Measurements from ENCODE around the gene QRICH1.

Gene QRICH1

GRCh38 chr3:49124203-49124602 is 30.3 kb upstream of the QRICH1 start:
- Histone ChIP-seq H3K4me3 (ENCODE audit: low read depth, low read length) (no peak overlapping the region), H3K9me3 (ENCODE audit: severe bottlenecking) (no peaks in the 10 kb centered on the region), H3K27ac (no peak overlapping the region), H3K27me3 (ENCODE audit: insufficient read depth, low read depth, severe bottlenecking) (no peaks in the 10 kb centered on the region), H3K36me3 (peaks cover 17% of the 10 kb centered on the region)
- no peak for TF ChIP-seq CTCF (IDR thresholded peaks at IDR 0.05; ENCODE audit: low read depth, low read length)
- DNase-seq = no peak

GRCh38 chr3:49123687-49124086 is 29.8 kb upstream of the QRICH1 start:
- Histone ChIP-seq H3K27ac (no peak overlapping the region), H3K36me3 (peaks cover 22% of the 10 kb centered on the region)
- TF ChIP-seq CTCF (IDR thresholded peaks at IDR 0.05; ENCODE audit: low read depth, low read length) = no peak

GRCh38 chr3:49122886-49123545 is 29.1 kb upstream of the QRICH1 start:
- Histone ChIP-seq H3K4me3 (ENCODE audit: low read depth, low read length) (no peak overlapping the region), H3K27ac (no peak overlapping the region), H3K27me3 (ENCODE audit: insufficient read depth, low read depth, severe bottlenecking) (no peaks in the 10 kb centered on the region), H3K36me3 (peaks cover 28% of the 10 kb centered on the region), H3K9me3 (ENCODE audit: severe bottlenecking) (no peaks in the 10 kb centered on the region)
- no peak for TF ChIP-seq CTCF (IDR thresholded peaks at IDR 0.05; ENCODE audit: low read depth, low read length)
- no peak for DNase-seq

More at GRCh38 chr3:49123687-49124086, 29.8 kb upstream of the QRICH1 start:
- H3K27me3 ChIP-seq (ENCODE audit: insufficient read depth, low read depth, severe bottlenecking) = no peaks in the 10 kb centered on the region
- no peaks in the 10 kb centered on the region for H3K9me3 ChIP-seq (ENCODE audit: severe bottlenecking)
- DNase-seq = no peak
- no peak overlapping the region for H3K4me3 ChIP-seq (ENCODE audit: low read depth, low read length)

GRCh38 chr3:49122451-49122850 is 28.6 kb upstream of the QRICH1 start:
- Histone ChIP-seq H3K36me3 (peaks cover 34% of the 10 kb centered on the region), H3K27me3 (ENCODE audit: insufficient read depth, low read depth, severe bottlenecking) (no peaks in the 10 kb centered on the region), H3K4me3 (ENCODE audit: low read depth, low read length) (no peak overlapping the region), H3K27ac (no peak overlapping the region), H3K9me3 (ENCODE audit: severe bottlenecking) (no peaks in the 10 kb centered on the region)
- DNase-seq = no peak
- no peak for TF ChIP-seq CTCF (IDR thresholded peaks at IDR 0.05; ENCODE audit: low read depth, low read length)

- TF ChIP-seq CTCF (IDR thresholded peaks at IDR 0.05; ENCODE audit: low read depth, low read length) = no peak
- H3K27ac ChIP-seq = no peak overlapping the region
- H3K36me3 ChIP-seq = peaks cover 38% of the 10 kb centered on the region
- no peak for DNase-seq
- H3K4me3 ChIP-seq (ENCODE audit: low read depth, low read length) = no peak overlapping the region
- H3K27me3 ChIP-seq (ENCODE audit: insufficient read depth, low read depth, severe bottlenecking) = no peaks in the 10 kb centered on the region
- H3K9me3 ChIP-seq (ENCODE audit: severe bottlenecking) = no peaks in the 10 kb centered on the region
Observed at GRCh38 chr3:49122022-49122421, 28.2 kb upstream of the QRICH1 start.

Data from WERI-Rb-1 (cell line).